Stimulated activated naive CD8-positive, alpha-beta T cell treated with anti-CD3 and anti-CD28 coated beads, Interleukin-15, amount 100 ng/mL, for 72 hours (primary cell): Measurements from ENCODE around the gene PLXDC2.
"Not testable (repeated sequence)": the region's sequence is repeated elsewhere in the genome, so short reads cannot be mapped to it uniquely, and the experiment has no call there.

Experiments used
- ATAC-seq: fragments of 150-1000 bp; cut with Tn5 transposase; 2 replicates; pipeline ENCODE4 v1.10.0; 2021; ENCODE audit warnings: mild to moderate bottlenecking, moderate library complexity
- DNase-seq, 2 donors: peaks; one replicate each; pipeline ENCODE4 v3.0.0; 2021 to 2022
- H3K27ac Mint-ChIP-seq, 2 donors: one replicate each; pipeline ENCODE4 v1.8.0; 2022; ENCODE audit warnings: mild to moderate bottlenecking in 2 of 2, mixed read lengths in 2 of 2, moderate library complexity in 2 of 2
- H3K27me3 Mint-ChIP-seq: one replicate; pipeline ENCODE4 v1.8.0; 2022; ENCODE audit warnings: mixed read lengths
- H3K4me1 Mint-ChIP-seq: one replicate; pipeline ENCODE4 v1.8.0; 2022; ENCODE audit warnings: mild to moderate bottlenecking, mixed read lengths
- H3K4me3 Mint-ChIP-seq, 2 donors: one replicate each; pipeline ENCODE4 v1.8.0; 2022; ENCODE audit warnings: mild to moderate bottlenecking in 2 of 2, mixed read lengths in 2 of 2, moderate library complexity in 1 of 2
- H3K9me3 Mint-ChIP-seq, 2 donors: one replicate each; pipeline ENCODE4 v1.8.0; 2022; ENCODE audit warnings: mixed read lengths in 2 of 2

The PLXDC2 gene

DNA sequence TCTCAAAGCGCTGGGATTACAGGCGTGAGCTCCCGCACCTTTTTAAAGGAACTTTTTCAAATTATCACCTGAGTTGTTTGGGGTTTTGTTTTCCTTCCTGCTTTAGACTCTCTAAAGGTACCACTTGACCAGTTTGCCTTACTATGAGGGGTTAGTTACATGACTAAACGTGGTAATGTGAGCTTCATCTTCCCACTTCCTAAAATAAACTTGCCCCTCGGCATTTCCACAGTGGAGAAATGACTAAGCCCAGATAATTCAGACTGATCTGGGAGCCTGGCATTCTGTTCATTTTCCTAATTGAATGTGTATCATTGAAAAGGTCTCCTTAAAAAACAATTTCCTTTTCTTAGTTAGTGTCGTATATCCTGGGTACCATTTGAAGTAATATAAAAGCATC lies 163.4 kb downstream of the PLXDC2 start:
- Mint-ChIP-seq H3K4me1 (no peaks in the 10 kb centered on the region), H3K27ac (no peak overlapping the region), H3K4me3 (no peak overlapping the region), H3K9me3 (no peaks in the 10 kb centered on the region), H3K27me3 (no peaks in the 10 kb centered on the region)
- DNase-seq, result no peak
- no peak for ATAC-seq

DNA sequence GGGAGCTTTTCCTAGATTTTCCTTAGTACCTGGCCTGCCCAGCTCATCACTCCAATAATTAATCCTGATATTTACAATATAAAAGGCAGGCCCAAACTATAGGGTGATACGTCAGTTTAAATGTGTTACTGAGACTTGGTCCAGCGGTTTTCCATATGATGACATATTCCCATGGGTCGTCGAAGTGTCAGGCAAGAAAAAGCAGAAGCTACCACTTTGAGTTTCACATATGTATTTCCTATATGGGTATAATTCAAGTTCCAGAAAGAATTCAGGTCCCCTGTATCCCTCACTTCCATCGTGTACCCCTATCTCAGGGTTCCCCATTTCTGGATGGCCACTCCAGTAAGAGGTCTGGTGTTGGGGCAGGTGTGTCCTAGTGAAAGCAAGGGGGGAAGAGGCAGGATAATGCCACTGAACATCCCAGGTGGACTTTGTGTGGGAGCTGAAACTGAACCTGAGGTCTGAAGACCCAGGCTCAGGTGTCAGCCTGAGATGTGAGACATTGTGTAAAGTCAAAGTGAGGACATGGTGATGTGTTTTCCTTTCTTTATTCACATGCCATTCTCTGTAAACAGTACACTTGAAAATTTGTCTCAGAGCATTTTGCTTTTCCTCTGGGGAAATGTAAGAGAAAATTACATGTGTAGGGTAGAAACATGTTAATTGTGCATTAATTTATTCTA lies 167.8 kb downstream of the PLXDC2 start:
- H3K27ac Mint-ChIP-seq, result no peak overlapping the region
- no peak for DNase-seq
- H3K9me3 Mint-ChIP-seq, result no peaks in the 10 kb centered on the region
- no peaks in the 10 kb centered on the region for H3K27me3 Mint-ChIP-seq
- no peak for ATAC-seq
- H3K4me1 Mint-ChIP-seq, result no peaks in the 10 kb centered on the region
- H3K4me3 Mint-ChIP-seq, result no peak overlapping the region

DNA sequence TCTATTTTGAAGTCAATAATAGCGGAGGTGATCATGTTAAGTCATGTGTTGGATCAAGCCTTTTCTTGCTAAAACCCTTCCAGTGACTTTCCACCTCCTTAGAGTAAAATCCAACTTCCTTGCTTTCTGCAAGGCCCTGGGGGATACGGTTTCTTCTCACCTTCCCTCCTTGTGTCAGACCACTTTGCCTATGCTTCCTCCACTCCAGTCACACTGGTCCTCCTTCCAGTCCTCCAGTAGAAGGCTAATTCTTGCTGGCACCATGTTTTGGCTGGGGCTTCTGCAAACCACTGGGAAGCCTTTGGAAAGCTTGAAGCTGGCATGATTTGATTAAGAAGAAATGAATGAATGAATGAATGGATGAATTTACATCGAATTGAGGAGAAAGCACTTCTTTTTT lies 169.5 kb downstream of the PLXDC2 start:
- H3K4me1 Mint-ChIP-seq, result no peaks in the 10 kb centered on the region
- no peaks in the 10 kb centered on the region for H3K9me3 Mint-ChIP-seq
- no peak overlapping the region for H3K4me3 Mint-ChIP-seq
- no peaks in the 10 kb centered on the region for H3K27me3 Mint-ChIP-seq
- ATAC-seq (no peak), DNase-seq (no peak)
- H3K27ac Mint-ChIP-seq, result no peak overlapping the region

DNA sequence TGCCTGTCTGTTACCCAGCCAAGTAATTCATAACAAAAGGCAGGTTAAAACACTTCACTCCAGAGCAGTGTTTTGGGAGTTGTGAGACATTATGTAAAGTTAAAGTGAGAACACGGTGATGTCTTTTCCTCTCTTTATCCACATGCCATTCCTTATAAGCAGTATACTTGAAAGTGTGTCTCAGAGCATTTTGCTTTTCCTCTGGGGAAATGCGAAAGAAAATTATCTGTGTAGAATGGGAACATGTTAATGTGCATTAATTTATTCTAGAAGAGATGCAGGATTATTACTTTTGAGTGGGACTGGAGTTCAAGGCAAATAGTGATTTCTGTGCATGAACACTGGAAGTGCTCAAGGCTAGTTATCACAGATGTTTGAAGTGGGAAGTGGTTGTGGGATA lies 170.4 kb downstream of the PLXDC2 start:
- DNase-seq (no peak), ATAC-seq (no peak)
- Mint-ChIP-seq H3K27me3 (no peaks in the 10 kb centered on the region), H3K4me3 (no peak overlapping the region), H3K4me1 (no peaks in the 10 kb centered on the region), H3K27ac (no peak overlapping the region), H3K9me3 (no peaks in the 10 kb centered on the region)

DNA sequence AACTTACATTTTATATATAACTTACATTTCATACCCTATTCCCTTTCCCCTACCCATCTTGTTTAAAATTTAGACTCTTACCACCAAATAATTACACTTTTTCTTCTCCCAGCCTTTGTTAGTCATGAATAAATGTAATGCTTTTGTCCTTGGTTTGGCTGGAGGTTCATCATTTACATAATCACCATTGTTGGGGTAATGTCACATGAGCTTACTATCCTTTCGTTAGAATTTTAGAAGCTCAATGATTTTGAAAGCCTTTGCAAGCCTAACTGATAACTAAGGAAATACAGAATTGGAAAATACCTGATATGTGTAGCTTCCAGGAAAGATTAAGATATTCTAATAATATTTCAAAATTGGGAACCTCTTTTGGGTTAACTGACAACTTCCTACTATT lies 171.7 kb downstream of the PLXDC2 start:
- peaks cover 0 to 4% of the 10 kb centered on the region in 2 donors for H3K9me3 Mint-ChIP-seq
- H3K27ac Mint-ChIP-seq, result no peak overlapping the region
- no peaks in the 10 kb centered on the region for H3K27me3 Mint-ChIP-seq

DNA sequence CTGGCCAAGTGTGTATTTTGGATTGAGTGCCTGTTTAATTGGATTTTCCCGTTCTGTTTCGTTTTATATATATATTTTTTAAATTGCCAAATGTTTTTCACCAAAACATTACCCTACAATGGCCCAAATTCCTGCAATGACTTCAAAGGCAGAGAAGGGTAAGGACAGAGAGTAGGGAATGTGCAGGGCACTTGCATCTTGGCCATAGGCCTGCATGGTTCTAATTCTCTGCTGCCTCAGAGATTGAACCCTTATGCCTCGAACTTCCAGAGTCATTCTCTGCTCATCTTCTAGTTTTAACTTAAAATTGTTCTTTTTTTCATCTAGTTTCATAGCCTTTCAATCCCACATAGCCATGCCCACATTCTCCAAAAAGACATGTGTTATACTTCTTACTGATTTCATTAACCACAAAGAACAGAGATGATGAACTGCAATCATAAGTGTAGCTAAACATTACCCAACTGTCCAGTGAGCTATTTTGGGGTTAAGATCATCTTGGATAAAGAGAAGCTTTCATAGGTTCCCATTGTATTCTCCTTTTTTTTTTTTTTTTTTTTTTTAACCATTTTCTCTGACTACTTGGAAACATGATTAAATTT lies 177.6 kb downstream of the PLXDC2 start:
- H3K4me1 Mint-ChIP-seq, result no peaks in the 10 kb centered on the region
- ATAC-seq (no peak), DNase-seq (no peak)
- peaks cover 0 to 4% of the 10 kb centered on the region in 2 donors for H3K9me3 Mint-ChIP-seq
- H3K27me3 Mint-ChIP-seq, result no peaks in the 10 kb centered on the region
- no peak overlapping the region for H3K27ac Mint-ChIP-seq
- no peak overlapping the region for H3K4me3 Mint-ChIP-seq

More for the DNA sequence above, 171.7 kb downstream of the PLXDC2 start:
- no peaks in the 10 kb centered on the region for H3K4me1 Mint-ChIP-seq
- ATAC-seq (no peak), DNase-seq (no peak)
- no peak overlapping the region for H3K4me3 Mint-ChIP-seq

DNA sequence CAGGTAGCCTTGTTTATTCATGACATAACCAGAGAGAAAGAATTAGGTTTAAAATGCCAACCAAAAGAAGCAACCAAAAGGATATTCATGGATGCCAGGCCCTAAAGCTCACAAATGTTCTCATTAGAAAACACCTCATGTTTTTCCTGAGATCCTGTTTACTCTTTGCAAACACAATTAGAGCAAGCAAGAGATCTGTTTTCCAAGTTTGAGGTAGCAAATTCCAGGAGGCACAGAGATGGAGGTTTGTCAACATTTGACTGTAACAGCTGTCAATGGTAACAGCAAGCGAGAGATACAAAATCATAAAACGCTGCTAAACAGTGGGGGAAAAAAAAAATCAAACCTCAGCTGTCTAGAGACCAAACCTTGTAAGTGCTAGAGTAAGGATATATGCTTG lies 182.2 kb downstream of the PLXDC2 start:
- Mint-ChIP-seq H3K27me3 (no peaks in the 10 kb centered on the region), H3K4me3 (no peak overlapping the region), H3K27ac (no peak overlapping the region), H3K4me1 (no peaks in the 10 kb centered on the region), H3K9me3 (peaks cover 0 to 7% of the 10 kb centered on the region in 2 donors)
- DNase-seq (no peak), ATAC-seq (no peak)

DNA sequence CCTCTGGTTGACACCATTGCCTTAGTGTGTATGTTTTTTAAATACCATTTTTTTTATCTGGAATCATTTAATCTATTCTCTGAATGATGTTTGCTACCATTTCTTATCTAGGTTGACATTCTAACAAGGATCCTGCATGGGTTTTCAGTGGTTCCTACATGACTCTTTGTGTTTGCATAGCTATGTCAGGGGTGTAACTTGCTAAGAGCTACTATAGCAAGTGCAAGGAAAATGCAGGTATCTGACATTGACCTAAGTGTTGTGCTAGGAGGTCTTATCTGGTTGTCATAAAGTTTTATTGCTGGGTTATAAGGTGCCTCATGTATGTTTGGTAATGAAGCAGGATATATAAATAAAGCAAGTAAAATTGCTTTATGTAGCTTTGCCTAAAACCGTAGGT lies 183.2 kb downstream of the PLXDC2 start:
- Mint-ChIP-seq H3K27ac (no peak overlapping the region), H3K4me3 (no peak overlapping the region), H3K9me3 (peaks cover 0 to 7% of the 10 kb centered on the region in 2 donors), H3K4me1 (no peaks in the 10 kb centered on the region), H3K27me3 (no peaks in the 10 kb centered on the region)
- DNase-seq (no peak), ATAC-seq (no peak)

DNA sequence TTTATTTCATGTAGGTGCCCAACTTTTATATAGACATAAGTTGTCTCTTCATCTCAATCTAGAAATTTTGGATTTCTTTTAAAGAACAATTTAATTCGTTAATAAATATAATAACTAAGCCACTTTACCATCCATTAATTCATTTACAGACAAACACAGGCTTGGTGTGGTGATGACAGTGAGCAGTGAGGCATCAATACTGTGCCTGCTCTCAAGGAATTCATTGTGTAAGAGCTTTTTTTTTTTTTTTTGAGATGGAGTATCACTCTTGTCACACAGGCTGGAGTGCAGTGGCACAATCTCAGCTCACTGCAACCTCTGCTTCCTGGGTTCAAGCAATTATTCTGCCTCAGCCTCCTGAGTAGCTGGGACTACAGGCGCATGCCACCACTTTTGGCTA lies 185.8 kb downstream of the PLXDC2 start:
- DNase-seq, H3K27ac Mint-ChIP-seq, H3K9me3 Mint-ChIP-seq, H3K4me1 Mint-ChIP-seq, ATAC-seq, H3K27me3 Mint-ChIP-seq, H3K4me3 Mint-ChIP-seq: not testable (repeated sequence)

DNA sequence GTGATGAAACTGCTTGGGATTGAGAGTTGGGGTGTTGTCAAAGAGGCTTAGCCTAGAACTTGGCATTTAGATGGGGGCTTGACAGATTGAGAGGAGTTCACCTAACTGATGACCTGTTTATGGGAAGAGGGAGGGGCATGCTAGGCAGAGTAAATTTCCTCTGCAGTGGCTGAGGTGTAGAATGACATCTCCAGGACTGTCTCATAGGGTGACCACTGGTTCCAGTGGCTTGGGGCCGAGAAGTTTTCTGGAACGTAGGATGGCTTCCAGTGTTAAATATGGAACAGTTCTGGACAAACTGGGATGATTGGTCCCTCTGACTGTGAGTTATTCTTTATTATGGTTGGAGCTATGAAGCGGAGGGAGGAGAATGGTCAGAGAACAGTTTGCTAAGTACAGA lies 186.4 kb downstream of the PLXDC2 start:
- no peak overlapping the region for H3K4me3 Mint-ChIP-seq
- ATAC-seq, result no peak
- no peak overlapping the region for H3K27ac Mint-ChIP-seq

DNA sequence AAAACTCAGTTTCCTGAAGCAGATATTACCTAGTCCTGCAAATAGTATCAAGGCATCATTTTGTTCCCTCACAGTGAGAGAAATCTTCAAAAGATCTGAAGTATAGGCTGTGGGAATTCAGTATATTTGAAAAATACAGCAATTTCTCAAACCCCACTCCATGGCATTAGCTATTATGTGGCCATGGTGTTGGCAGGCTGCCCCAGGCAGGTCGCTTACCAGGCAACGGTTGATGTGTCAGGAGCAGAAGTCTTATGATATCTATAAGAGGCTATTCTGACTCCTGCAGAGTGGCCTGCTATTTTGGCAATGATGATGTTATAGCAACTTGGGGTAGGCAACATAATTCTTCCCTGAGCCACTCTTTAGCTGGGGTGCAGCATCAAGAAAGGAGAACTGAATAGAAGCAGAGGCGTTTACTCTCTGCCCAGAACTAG lies 187.9 kb downstream of the PLXDC2 start:
- no peak overlapping the region for H3K4me3 Mint-ChIP-seq
- no peaks in the 10 kb centered on the region for H3K4me1 Mint-ChIP-seq
- peaks cover 6 to 7% of the 10 kb centered on the region in 2 donors for H3K9me3 Mint-ChIP-seq
- H3K27me3 Mint-ChIP-seq, result no peaks in the 10 kb centered on the region
- H3K27ac Mint-ChIP-seq, result no peak overlapping the region
- no peak for DNase-seq
- no peak for ATAC-seq

More for the DNA sequence above, 186.4 kb downstream of the PLXDC2 start:
- H3K27me3 Mint-ChIP-seq, result no peaks in the 10 kb centered on the region
- no peaks in the 10 kb centered on the region for H3K4me1 Mint-ChIP-seq
- no peak for DNase-seq
- H3K9me3 Mint-ChIP-seq, result peaks cover 6 to 7% of the 10 kb centered on the region in 2 donors

DNA sequence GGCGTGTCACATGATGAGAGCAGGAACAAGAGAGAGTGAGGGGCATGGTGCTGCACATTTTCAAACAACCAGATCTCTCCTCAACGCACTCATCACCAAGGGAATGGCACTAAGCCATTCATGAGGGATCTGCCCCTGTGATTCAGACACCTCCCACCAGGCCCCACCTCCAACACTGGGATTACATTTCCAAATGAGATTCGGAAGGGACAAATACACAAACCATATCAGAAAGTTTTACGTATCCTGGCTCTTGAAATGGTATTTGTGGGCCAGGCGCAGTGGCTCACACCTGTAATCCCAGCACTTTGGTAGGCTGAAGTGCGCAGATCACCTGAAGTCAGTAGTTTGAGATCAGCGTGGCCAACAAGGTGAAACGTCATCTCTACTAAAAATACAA lies 189.4 kb downstream of the PLXDC2 start:
- Mint-ChIP-seq H3K27ac (no peak overlapping the region), H3K4me3 (no peak overlapping the region), H3K9me3 (peaks cover 6 to 7% of the 10 kb centered on the region in 2 donors), H3K4me1 (no peaks in the 10 kb centered on the region), H3K27me3 (no peaks in the 10 kb centered on the region)
- no peak for ATAC-seq
- DNase-seq, result no peak

DNA sequence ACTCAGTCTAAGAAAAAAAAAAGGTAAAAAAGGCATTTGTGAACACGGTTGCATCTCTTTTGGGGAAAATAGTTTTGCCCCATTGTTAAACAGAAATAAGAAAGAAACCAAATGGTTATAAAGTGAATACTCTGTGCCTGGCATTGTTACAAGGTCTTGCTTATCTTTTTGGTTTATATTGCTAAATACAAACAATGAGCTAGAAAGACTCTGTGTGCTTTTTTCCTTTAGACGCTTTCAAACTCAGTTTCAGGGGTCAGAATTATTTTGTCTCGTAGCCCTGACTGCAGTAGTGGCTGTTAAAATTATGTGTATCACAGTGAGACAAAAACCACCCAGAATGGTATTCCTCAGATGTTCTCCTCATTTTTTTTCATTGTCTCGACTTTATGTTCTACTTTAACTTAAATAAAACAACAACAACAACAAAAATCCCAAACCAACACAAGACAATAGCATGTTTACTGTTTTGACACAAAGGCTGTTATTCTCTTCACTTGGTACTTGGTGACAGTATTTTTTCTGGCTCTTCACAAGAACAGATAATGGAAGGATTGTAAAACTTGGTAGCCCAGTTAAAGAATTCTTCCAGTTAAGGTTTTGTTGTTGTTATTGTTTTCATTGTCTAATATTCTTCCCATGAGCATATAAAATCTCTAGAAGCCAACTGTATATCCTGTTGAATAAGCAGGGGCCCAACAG lies 190.1 kb downstream of the PLXDC2 start:
- H3K4me3 Mint-ChIP-seq, result no peak overlapping the region
- ATAC-seq (no peak), DNase-seq (no peak)
- H3K27ac Mint-ChIP-seq, result no peak overlapping the region
- peaks cover 6 to 7% of the 10 kb centered on the region in 2 donors for H3K9me3 Mint-ChIP-seq
- H3K27me3 Mint-ChIP-seq, result no peaks in the 10 kb centered on the region
- H3K4me1 Mint-ChIP-seq, result no peaks in the 10 kb centered on the region

DNA sequence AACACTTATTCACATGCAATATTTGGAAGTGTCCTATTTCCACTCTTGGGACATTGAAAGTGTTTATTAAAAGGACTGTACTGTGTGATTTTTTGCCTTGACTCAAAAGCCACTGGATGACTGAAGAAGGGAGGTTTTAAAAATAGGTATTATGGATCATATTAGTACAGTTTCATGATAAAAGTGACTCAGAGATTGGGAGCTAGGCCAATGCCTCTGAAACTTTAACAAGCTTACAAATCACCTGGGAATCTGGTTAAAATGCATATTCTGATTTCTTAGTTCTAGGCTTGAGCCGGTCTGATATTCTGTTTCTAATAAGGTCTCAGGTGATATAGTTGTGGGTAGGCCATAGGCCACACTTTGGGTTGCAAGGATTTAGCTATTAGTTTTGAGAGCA lies 191.2 kb downstream of the PLXDC2 start:
- peaks cover 6% of the 10 kb centered on the region in 2 donors for H3K9me3 Mint-ChIP-seq
- H3K27ac Mint-ChIP-seq, result no peak overlapping the region
- H3K4me1 Mint-ChIP-seq, result no peaks in the 10 kb centered on the region
- DNase-seq (no peak), ATAC-seq (no peak)
- H3K4me3 Mint-ChIP-seq, result no peak overlapping the region
- no peaks in the 10 kb centered on the region for H3K27me3 Mint-ChIP-seq

DNA sequence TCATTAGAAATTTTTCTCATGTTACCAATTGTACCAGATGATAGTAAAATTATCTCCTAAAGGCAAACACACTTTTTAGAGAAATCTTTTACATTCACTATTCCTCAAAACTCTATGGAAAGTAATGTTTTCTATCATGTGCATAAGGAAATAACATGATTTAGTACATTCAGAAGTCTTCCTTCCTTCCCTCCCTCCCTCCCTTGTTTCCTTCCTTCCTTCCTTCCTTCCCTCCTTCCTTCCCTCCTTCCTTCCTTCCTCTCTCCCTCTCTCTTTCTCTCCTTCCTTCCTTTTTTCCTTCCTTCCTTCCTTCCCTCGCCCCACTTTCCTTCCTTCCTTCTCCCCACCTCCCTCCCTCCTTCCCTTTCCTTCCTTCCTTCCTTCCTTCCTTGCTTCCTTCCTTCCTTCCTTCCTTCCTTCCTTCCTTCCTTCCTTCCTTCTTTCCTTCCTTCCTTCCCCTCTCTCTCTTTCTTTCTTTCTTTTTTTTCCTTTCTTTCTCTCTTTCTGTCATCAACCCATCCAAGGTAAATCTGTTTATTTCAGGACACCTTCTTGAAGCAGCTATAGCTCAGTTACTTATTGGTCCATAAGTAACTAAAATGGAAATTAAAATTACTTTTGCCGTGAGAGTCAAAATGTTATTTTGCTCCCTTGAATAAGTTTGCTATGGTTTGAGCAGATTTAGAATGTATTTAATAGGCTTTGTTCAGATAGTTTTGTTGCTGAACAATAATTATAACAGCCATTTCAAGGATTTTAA lies 197.9 kb downstream of the PLXDC2 start:
- Mint-ChIP-seq H3K4me3 (no peak overlapping the region), H3K4me1 (no peaks in the 10 kb centered on the region), H3K9me3 (no peaks in the 10 kb centered on the region), H3K27me3 (no peaks in the 10 kb centered on the region), H3K27ac (no peak overlapping the region)
- ATAC-seq (no peak), DNase-seq (no peak)

DNA sequence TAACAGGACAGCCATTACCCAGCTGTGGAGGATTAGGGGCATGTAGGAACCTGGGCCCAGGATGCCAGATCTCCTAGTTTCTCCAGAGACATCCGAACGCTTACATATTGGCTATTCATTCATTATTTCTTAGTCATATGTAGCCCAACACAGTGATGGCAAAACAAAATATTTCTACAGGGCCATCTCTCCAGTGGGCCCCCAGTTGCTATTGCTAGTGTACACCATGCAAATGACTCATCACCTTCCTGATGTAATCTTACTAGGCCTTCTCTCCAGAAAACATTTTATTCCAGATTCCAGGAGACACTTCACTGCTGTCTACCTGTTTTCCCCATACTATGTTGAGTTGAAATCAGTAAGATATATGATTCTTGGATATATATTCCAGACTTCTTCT lies 201.7 kb downstream of the PLXDC2 start:
- no peaks in the 10 kb centered on the region for H3K27me3 Mint-ChIP-seq
- no peaks in the 10 kb centered on the region for H3K9me3 Mint-ChIP-seq
- ATAC-seq (no peak), DNase-seq (no peak)
- H3K27ac Mint-ChIP-seq, result no peak overlapping the region
- no peak overlapping the region for H3K4me3 Mint-ChIP-seq
- no peaks in the 10 kb centered on the region for H3K4me1 Mint-ChIP-seq
